Activated T-cell treated with anti-CD3 and anti-CD28 coated beads, Interleukin-2, amount 50 U/mL, for 4 hours (primary cell): ENCODE data around the gene CCR8. TPM values are rescaled to one million over a fixed set of nuclear protein-coding genes. Genes with fewer than 3 reads are reported as not detected.
A peak's percentile ranks its signal among the peaks of the same experiment; 100 is the strongest.
"Not testable (repeated sequence)": the region's sequence is repeated elsewhere in the genome, so short reads cannot be mapped to it uniquely, and the experiment has no call there.

Experiments used
- ATAC-seq, 2 donors: fragments of 200-7000 bp; cut with Tn5 transposase; one replicate each; pipeline ENCODE4 v1.10.0; 2021
- DNase-seq: peaks from one replicate; pipeline ENCODE4 v3.0.0-alpha.2; 2020
- H3K27me3 Mint-ChIP-seq: one replicate; pipeline ENCODE4 v1.8.0; 2021; ENCODE audit warnings: low read depth, mixed read lengths
- H3K36me3 Mint-ChIP-seq: one replicate; pipeline ENCODE4 v1.8.0; 2022; ENCODE audit warnings: mixed read lengths; ENCODE audit not compliant: insufficient read depth
- H3K4me1 Mint-ChIP-seq: one replicate; pipeline ENCODE4 v1.8.0; 2021; ENCODE audit warnings: low read depth, mixed read lengths
- H3K4me3 Mint-ChIP-seq: one replicate; pipeline ENCODE4 v1.8.0; 2021; ENCODE audit warnings: mild to moderate bottlenecking, moderate library complexity, mixed read lengths
- H3K9me3 Mint-ChIP-seq: one replicate; pipeline ENCODE4 v1.8.0; 2021; ENCODE audit warnings: mixed read lengths
- total RNA-seq, 3 donors: library from RNA; stranded (reverse); gene quantifications; one replicate each; pipeline ENCODE4 v1.2.1, GENCODE V29; 2021

The CCR8 gene
- total RNA-seq, 3 donors from 2014 or later, result 0.40 to 1.4 (median 0.87) TPM

DNA sequence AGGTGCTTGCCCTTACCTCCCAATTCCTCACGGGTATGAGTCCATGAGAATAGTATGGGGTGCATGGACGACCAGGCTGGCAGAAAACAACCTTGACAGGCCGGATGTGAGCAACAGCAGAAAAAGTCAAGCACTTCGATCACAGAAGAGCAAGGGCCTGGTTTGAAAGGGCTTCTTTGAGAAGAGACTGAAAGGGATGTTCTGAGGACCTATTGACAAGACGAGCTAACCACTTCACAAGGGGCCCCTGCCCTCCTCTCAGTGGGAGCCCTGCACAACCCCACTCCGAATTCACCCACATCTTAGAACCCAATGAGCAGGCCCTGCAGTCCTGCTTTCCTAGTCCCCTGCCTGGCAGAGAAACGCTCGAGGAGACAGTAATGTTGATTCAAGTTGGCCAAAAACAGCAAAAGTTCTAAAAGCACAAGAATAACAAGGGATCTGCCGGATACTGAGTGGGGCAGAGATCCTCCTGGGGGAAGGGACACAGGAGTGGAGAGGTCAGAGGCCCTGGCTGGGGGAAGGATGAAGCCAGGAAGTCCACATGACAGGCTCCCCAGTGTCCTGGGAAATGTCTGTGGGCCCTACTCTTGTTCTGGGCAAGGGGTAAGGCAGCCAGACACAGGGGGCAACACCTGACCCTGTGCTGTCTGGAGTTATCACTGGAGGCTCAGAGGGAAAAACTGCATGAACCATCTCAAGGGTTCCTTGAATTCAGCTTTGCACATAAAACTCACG lies 34.9 kb upstream of the CCR8 start:
- DNase-seq, result no peak
- ATAC-seq, result peak; percentile 38 to 45
- Mint-ChIP-seq H3K4me1 (peaks cover 26% of the 10 kb centered on the region), H3K36me3 (peaks cover 6% of the 10 kb centered on the region), H3K4me3 (no peak overlapping the region), H3K27me3 (peaks cover 3% of the 10 kb centered on the region), H3K9me3 (peaks cover 11% of the 10 kb centered on the region)

DNA sequence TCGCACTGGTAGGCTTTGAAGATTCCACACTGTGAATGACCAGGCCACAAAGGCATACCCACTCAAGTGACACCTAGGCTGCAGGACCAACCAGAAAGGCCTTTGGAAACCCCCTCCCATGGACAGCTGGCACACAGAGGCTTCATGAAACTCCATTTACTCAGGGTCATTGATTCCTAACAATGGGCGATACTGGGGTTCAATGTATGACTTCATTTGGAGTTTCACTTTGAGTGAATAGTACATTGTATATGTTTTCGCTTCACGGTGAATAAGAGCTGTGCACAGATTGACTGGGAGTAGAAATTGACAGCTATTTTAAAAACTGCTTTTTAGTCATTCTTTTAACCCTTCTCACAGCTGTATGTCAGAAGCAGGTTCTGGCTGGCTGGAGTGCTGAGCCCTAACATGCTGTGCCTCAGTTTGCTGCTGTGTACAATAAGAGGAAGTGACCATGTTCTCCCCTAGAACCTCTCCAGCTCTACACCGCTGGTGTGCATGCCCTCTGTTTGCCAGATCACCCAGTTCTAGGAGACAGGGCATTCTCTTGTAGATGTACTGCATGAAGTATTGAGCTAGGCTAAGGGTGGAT lies 34.2 kb upstream of the CCR8 start:
- H3K36me3 Mint-ChIP-seq, result peaks cover 6% of the 10 kb centered on the region
- H3K4me3 Mint-ChIP-seq, result no peak overlapping the region
- H3K27me3 Mint-ChIP-seq, result peaks cover 8% of the 10 kb centered on the region
- peaks cover 18% of the 10 kb centered on the region for H3K9me3 Mint-ChIP-seq
- peak; percentile 55 to 59 for ATAC-seq
- DNase-seq, result no peak
- peaks cover 22% of the 10 kb centered on the region for H3K4me1 Mint-ChIP-seq

DNA sequence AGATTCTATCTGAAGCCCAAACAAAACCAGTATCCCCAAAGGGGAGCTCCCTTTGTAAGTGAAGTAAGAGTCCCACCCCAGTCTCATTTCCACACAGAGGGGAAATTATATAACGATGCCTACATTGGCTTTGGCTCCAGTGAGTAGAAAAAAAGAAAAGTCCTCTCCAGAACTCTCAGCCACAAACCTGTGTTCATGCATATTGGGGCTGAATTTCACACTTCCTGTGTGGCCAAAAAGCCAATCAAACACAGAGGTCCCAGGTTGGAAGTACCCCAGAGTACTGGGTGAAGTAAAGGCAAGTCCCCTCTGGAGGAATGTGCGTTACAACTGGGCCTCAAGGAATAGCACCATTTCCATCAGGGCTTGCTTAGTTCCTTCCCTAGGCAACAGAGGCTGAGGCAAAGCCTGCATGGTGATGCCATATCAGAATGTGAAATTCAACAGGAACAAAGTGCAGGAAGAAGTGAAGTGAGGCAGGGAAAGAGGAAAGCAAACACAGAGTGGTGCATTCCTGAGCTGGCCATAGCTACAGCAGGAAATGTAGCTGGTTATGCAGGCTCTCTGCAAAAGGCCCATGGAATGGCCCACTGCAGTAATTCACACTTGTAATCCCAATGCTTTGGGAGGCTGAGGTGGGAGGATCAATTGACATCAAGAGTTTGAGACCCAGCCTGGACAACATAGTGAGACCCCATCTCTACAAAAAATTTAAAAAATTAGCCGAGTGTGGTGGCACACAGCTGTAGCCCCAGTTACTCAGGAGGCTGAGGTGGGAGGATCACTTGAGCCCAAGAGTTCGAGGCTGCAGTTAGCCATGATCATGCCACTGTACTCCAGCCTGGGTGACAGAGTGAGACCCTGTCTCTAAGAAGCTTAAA lies 33.1 kb upstream of the CCR8 start:
- DNase-seq, result no peak
- Mint-ChIP-seq H3K27me3 (peaks cover 9% of the 10 kb centered on the region), H3K4me3 (no peak overlapping the region), H3K9me3 (peaks cover 26% of the 10 kb centered on the region), H3K4me1 (peaks cover 20% of the 10 kb centered on the region), H3K36me3 (peaks cover 6% of the 10 kb centered on the region)
- ATAC-seq, result no peak

DNA sequence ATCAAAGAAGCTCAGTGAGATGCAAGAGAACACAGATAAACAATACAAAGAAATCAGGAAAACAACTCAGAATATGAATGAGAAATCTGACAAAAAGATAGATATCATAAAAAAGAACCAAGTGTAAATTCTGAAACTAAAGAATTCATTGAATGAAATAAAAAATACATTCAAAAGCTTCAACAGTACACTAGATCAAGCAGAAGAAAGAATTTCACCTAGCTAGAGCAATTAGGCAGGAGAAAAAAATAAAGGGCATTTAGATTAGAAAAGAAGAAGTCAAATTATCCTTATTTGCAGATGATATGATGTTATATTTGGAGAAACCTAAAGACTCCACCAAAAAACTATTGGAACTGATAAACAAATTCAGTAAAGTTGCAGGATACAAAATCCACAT lies 30.2 kb upstream of the CCR8 start:
- ATAC-seq, result no peak
- no peak overlapping the region for H3K4me3 Mint-ChIP-seq
- peaks cover 11% of the 10 kb centered on the region for H3K4me1 Mint-ChIP-seq

DNA sequence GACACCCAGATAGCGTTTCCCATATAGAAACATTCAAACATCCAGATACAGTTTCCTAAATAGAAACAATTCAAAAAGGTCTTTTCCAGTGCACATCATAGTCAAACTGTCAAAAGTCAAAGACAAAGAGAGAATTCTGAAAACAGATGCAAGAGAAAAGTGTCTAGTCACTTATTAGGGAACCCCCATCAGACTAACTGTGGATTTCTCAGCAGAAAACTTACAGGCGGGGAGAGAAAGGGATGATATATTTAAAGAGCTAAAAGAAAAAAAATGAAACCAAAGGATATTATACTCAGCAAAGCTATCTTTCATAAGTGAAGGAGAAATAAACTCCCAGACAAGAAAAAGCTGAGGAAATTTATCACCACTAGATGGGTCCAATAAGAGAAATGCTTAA lies 27.3 kb upstream of the CCR8 start:
- H3K9me3 Mint-ChIP-seq, result peaks cover 50% of the 10 kb centered on the region
- peaks cover 8% of the 10 kb centered on the region for H3K36me3 Mint-ChIP-seq
- peaks cover 25% of the 10 kb centered on the region for H3K27me3 Mint-ChIP-seq
- ATAC-seq (no peak), DNase-seq (no peak)
- H3K4me3 Mint-ChIP-seq, result no peak overlapping the region
- no peaks in the 10 kb centered on the region for H3K4me1 Mint-ChIP-seq

More for the DNA sequence above, 30.2 kb upstream of the CCR8 start:
- Mint-ChIP-seq H3K9me3 (peaks cover 39% of the 10 kb centered on the region), H3K27me3 (peaks cover 14% of the 10 kb centered on the region), H3K36me3 (peaks cover 8% of the 10 kb centered on the region)
- DNase-seq, result no peak

DNA sequence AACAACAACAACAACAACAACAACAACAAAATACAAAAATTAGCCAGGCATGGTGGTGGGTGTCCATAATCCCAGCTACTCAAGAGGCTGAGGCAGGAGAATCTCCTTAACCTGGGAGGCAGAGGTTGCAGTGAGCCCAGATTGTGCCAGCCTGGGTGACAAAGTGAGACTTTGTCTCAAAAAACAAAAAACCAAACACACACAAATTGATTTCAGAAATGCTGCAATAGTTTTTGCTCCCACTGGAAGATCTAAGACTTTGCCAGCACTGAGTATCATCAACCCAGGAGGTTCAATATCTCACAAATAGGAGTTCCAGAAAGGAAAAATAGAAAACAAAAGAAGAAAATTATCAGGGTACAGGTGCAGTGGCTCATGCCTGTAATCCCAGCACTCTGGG lies 16.2 kb upstream of the CCR8 start:
- Mint-ChIP-seq H3K27me3 (peaks cover 10% of the 10 kb centered on the region), H3K36me3 (peaks cover 9% of the 10 kb centered on the region)

DNA sequence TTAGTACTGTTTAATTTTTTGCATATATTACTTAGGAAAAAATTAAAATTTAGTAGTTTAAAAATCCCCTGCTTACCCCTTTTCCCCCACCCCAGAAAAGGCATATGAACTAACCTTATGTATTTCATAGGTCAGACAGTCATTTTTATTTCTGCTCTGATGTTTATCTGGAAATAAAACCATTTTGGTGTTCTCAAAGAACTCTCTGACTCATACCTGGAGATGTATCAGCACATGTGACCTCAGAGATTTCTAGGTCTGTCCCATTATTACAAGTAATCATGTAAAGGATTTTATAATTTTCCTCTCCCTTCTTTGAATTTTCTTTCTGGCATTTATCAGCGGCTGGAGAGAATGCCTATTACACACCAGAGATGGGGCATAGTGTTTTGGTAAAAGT lies 14.1 kb upstream of the CCR8 start:
- Mint-ChIP-seq H3K9me3 (peaks cover 16% of the 10 kb centered on the region), H3K4me1 (no peaks in the 10 kb centered on the region)
- peak; percentile 21 to 48 for ATAC-seq

More for the DNA sequence above, 16.2 kb upstream of the CCR8 start:
- DNase-seq, result no peak
- no peak for ATAC-seq
- Mint-ChIP-seq H3K9me3 (peaks cover 16% of the 10 kb centered on the region), H3K4me1 (no peaks in the 10 kb centered on the region), H3K4me3 (no peak overlapping the region)

DNA sequence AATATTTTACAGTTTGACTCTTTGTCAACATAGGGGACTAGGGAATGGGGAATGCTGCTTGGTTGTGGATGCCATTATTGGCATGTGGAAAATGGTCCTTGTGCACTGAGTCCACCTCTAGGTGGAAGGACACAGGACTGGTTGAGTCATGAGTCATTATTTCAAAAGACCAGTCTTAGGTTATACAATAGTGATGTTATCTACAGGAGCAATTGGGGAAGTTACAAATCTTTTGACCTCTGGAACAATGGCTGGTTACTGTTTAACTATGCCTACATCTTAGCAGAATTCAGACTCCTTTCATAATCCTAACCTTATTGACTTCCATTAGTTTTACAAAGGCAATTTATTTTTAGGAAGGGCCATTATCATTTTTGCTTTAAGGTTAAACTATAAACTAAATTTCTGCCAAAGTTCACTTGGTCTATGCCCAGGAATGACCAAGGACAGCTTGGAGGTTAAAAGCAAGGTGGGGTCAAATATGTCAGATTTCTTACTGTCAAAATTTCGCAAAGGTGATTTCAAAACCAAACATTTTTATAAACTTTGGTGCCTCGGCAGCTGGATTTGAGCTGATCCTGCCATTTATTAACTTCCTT lies 11.8 kb upstream of the CCR8 start:
- Mint-ChIP-seq H3K4me1 (peaks cover 8% of the 10 kb centered on the region), H3K36me3 (peaks cover 7% of the 10 kb centered on the region), H3K4me3 (no peak overlapping the region), H3K9me3 (peaks cover 10% of the 10 kb centered on the region), H3K27me3 (peaks cover 4% of the 10 kb centered on the region)
- DNase-seq (no peak), ATAC-seq (no peak)

More for the DNA sequence above, 14.1 kb upstream of the CCR8 start:
- DNase-seq, result no peak
- Mint-ChIP-seq H3K4me3 (no peak overlapping the region), H3K36me3 (peaks cover 7% of the 10 kb centered on the region), H3K27me3 (peaks cover 10% of the 10 kb centered on the region)

DNA sequence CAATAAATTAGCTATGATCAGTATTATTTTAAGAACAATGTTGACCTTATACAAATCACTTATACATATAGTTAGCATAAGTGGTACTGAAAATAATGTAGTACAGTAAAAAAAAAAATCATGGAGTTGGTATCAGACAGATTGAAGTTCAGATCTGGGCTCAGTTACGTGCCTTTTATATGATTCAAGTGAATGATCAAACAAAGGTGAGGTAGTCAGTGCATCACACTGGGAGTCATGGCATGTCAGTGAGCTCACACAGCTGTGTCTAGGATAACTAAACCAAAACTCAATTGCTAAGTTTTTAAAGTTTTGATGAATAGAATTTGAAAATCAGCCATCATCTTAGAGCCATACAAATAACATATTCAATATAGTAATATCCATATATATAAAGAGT lies 11.2 kb upstream of the CCR8 start:
- Mint-ChIP-seq H3K4me1 (peaks cover 13% of the 10 kb centered on the region), H3K9me3 (peaks cover 10% of the 10 kb centered on the region), H3K4me3 (no peak overlapping the region), H3K27me3 (peaks cover 4% of the 10 kb centered on the region), H3K36me3 (peaks cover 7% of the 10 kb centered on the region)
- ATAC-seq, result no peak
- no peak for DNase-seq

DNA sequence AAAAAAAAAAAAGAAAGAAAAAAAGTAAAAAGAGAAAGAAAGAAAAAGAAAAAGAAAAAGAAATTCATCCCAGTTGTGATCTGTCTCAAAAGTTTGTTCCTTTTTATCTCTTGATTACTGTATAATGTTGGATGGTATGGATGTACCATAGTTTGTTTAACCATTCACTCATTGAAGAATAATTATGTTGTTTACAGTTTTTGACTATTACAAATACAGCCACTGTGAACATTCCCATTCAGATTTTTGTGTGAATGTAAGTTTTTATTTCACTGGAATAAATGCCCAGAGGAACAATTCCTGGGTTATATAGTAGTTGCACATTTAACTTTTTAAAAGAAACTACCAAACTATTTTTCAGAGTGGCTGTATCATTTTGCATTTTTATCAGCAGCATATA lies 10.3 kb upstream of the CCR8 start:
- no peak overlapping the region for H3K4me3 Mint-ChIP-seq
- H3K27me3 Mint-ChIP-seq, result peaks cover 4% of the 10 kb centered on the region
- ATAC-seq (no peak), DNase-seq (no peak)
- H3K9me3 Mint-ChIP-seq, result peaks cover 7% of the 10 kb centered on the region
- peaks cover 17% of the 10 kb centered on the region for H3K4me1 Mint-ChIP-seq
- peaks cover 5% of the 10 kb centered on the region for H3K36me3 Mint-ChIP-seq

DNA sequence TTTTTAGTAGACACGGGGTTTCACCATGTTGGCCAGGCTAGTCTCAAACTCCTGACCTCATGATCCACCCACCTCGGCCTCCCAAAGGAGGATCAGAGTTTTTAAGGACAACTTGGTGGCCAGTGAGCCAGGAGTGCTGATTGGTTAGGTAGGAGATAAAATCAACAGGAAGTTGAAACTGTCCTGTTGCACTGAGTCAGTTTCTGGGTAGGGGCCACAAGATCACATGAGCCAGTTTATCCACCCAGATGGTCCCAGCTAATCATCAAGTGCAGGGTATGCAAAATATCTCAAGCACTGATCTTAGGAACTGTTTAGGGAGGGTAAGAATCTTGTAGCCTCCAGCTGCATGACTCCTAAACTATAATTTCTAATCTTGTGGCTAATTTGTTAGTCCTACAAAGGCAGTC lies 7.9 kb upstream of the CCR8 start:
- H3K4me1 Mint-ChIP-seq, result peaks cover 28% of the 10 kb centered on the region
- H3K27me3 Mint-ChIP-seq, DNase-seq, H3K9me3 Mint-ChIP-seq, ATAC-seq, H3K36me3 Mint-ChIP-seq, H3K4me3 Mint-ChIP-seq: not testable (repeated sequence)

DNA sequence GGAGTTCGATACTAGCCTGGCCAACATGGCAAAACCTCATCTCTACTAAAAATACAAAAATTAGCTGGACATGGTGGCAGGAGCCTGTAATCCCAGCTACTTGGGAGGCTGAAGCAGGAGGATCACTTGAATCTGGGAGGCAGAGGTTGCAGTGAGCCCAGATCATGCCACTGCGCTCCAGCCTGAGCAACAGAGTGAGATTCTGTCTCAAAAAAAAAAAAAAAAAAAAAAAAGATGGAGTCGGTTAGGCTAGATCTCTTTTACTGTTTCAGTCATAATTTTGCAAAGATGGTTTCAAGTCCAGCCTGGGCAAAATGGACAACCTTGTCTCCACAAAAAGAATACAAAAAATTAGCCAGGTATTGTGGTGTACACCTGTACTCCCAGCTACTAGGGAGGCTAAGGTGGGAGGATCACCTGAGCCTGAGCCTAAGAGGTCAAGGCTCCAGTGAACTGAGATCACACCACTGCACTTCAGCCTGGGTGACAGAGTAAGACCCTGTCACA lies 7.2 kb upstream of the CCR8 start:
- peaks cover 31% of the 10 kb centered on the region for H3K4me1 Mint-ChIP-seq
- ATAC-seq, H3K9me3 Mint-ChIP-seq: not testable (repeated sequence)

DNA sequence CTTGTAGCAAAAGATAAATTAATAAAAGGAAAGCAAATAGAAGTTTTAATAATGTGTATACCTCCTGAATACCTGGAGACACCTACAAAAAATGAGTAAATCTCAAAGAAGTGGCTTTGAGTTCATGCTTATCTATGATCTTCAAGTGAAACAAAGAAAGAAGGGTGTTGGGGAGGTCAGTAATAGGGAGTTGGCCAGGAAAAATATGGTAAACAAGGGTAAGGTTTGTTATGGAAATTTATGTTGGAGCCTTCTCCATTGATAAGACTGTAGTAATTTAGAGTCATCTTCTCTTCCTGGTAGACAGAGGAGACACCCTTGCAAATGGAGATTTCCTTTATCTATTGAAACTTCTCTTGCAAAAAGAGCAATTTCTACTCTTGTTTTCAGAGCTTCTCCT lies 6.6 kb upstream of the CCR8 start:
- no peak overlapping the region for H3K4me3 Mint-ChIP-seq
- no peak for ATAC-seq
- peaks cover 37% of the 10 kb centered on the region for H3K4me1 Mint-ChIP-seq
- DNase-seq, result no peak
- H3K36me3 Mint-ChIP-seq, result no peaks in the 10 kb centered on the region
- H3K9me3 Mint-ChIP-seq, result no peaks in the 10 kb centered on the region
- H3K27me3 Mint-ChIP-seq, result no peaks in the 10 kb centered on the region

More for the DNA sequence above, 7.2 kb upstream of the CCR8 start:
- not testable (repeated sequence) for H3K4me3 Mint-ChIP-seq, H3K36me3 Mint-ChIP-seq, H3K27me3 Mint-ChIP-seq, DNase-seq

DNA sequence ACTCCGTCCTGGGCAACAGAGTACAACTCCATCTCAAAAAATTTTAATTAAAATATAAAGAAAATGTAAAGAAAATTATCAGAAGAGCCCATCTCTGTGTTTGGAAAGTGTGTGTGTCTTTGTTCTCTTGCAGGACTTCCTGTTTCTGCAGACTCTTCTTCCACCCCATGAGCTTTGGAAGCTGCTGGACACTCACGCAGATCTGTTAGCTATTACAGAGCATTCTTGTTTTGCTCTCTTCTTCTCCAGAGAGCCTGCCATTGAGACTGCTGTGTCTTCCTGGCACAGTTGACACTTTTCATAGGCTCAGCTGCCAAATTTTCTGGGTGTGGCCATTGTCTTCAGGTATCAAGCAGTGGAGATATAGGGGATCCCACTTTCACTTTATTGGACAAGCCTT lies 6.0 kb upstream of the CCR8 start:
- DNase-seq (no peak), ATAC-seq (no peak)
- Mint-ChIP-seq H3K36me3 (no peaks in the 10 kb centered on the region), H3K27me3 (no peaks in the 10 kb centered on the region), H3K9me3 (no peaks in the 10 kb centered on the region), H3K4me1 (peaks cover 43% of the 10 kb centered on the region), H3K4me3 (no peak overlapping the region)
